ENCODE results near the gene SIX5. TPM values are rescaled to one million over a fixed set of nuclear protein-coding genes. Genes with fewer than 3 reads are reported as not detected.

The SIX5 gene
- total and polyA plus RNA-seq, 9 of the 15 experiments (the other 6 are each of a cell fraction or from before 2014, with no cell fraction given), result 1.4 to 17.2 (median 7.4) TPM; not detected in 2

GRCh38 chr19:45768984-45769782 lies at the start of gene SIX5 (continued):
- peak; percentile 58 for TF ChIP-seq PRPF4 (IDR thresholded peaks at IDR 0.05; ENCODE audit: insufficient read depth, low read depth, low read length, poor library complexity, severe bottlenecking)
- no peak for TF ChIP-seq IRF9 (tag; IDR thresholded peaks at IDR 0.05)
- peak; percentile 55; the same call in 1 of the 2 replicates for TF ChIP-seq FOXJ2 (tag; IDR thresholded peaks at IDR 0.05)
- TF ChIP-seq NR2C2 (CRISPR knock-in tag; IDR thresholded peaks at IDR 0.05), result peak; percentile 35; the same call in 1 of the 2 replicates
- no peak for TF ChIP-seq NR2C2 (tag; IDR thresholded peaks at IDR 0.05)
- no peak for TF ChIP-seq ETV6 (IDR thresholded peaks at IDR 0.05; ENCODE audit: borderline replicate concordance in 1 of 2, low read depth in 2 of 2, low read length in 1 of 2)
- no peak for TF ChIP-seq ETV6 (CRISPR knock-in tag; IDR thresholded peaks at IDR 0.05; ENCODE audit: borderline replicate concordance)
- no peak for TF ChIP-seq CHD7 (IDR thresholded peaks at IDR 0.05; ENCODE audit: low read depth, low read length)
- TF ChIP-seq TCF3 (CRISPR knock-in tag; IDR thresholded peaks at IDR 0.05), result peak; percentile 59
- TF ChIP-seq ZNF232 (CRISPR knock-in tag; IDR thresholded peaks at IDR 0.05), result no peak
- TF ChIP-seq HCFC1 (IDR thresholded peaks at IDR 0.05; ENCODE audit: low read depth, low read length), result peak; percentile 43
